ENCODE results near the gene TBC1D5.
A peak's percentile ranks its signal among the peaks of the same experiment; 100 is the strongest.

Gene TBC1D5

DNA sequence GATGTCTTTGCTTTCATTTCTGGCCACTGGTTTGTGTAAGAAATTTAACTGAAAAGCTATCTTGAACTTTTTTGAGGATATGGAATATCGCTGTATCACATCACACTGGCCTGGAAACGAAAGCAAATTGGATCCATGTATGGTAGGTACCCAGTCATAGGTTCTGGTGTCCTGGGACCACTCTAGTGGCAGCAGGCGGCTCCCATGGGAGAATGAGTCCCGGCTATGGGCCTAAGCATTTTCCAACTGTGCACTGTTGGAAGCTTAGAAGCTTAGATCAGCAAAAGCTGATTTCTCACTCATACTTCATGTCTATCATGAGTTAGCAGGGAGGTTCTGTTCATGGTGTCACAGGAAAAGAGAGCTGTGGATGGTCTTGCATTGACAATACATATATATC lies 534.5 kb downstream of the TBC1D5 start:
- no peak for DNase-seq

DNA sequence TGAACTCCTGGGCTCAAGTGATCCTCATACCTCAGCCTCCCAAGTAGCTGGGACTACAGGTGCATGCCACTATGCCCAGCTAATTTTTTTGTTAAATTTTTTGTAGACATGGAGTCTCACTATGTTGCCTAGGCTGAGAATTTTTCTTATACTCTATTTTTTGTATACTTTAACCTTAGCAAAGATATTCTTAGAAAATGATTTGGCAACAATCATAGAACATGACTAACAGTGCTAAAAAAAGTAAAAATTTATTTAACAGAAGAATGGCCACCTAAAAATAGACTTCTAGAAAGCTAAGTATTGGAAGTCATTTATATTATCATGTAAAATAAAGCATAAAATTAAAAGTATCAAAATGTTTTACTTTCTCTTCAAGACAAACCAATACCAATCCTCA lies 535.4 kb downstream of the TBC1D5 start:
- no peak for DNase-seq

DNA sequence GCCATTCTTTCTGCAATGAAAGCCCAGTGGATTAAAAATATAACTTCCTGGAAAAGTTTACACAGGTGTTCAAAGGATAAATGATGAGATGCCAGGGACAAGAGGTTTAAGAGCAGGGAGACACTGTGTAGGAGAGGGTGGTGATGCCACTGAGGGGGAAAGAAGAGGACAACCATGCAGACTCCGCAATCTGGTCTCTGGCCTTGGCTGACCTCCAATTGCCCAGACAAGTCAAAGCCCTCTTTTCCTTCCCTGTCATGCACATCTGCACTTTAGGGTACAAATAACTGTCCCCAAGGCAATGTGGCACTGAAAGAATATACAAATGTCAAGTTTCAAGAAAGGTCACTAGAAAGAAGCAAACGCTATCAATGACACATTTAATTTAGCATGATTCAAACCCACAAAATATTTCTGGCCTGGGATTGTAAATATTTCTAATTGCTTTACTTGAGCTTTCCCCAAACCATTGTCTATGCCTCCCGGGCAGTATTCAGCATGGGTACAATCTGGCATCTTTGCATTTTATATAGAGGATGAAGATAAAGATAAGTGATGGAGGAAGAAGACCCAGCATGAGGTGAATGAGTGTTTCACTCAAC lies 538.3 kb downstream of the TBC1D5 start:
- DNase-seq = no peak

DNA sequence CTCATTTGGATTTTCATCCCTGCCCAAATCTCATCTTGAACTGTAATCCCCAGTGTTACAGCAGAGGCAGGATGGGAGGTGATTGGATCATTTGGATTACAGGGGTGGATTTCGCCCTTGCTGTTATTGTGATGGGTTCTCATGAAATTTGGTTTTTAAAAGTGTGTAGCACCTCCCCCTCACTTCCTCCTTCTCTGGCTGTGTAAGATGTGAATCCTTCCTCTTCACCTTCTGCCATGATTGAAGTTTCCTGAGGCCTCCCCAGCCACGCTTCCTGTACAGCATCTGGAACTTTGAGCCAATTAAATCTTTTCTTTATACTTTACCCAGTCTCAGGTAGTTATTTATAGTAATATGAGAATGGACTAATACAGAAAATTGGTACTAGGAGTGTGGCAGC lies 540.9 kb downstream of the TBC1D5 start:
- DNase-seq = no peak

DNA sequence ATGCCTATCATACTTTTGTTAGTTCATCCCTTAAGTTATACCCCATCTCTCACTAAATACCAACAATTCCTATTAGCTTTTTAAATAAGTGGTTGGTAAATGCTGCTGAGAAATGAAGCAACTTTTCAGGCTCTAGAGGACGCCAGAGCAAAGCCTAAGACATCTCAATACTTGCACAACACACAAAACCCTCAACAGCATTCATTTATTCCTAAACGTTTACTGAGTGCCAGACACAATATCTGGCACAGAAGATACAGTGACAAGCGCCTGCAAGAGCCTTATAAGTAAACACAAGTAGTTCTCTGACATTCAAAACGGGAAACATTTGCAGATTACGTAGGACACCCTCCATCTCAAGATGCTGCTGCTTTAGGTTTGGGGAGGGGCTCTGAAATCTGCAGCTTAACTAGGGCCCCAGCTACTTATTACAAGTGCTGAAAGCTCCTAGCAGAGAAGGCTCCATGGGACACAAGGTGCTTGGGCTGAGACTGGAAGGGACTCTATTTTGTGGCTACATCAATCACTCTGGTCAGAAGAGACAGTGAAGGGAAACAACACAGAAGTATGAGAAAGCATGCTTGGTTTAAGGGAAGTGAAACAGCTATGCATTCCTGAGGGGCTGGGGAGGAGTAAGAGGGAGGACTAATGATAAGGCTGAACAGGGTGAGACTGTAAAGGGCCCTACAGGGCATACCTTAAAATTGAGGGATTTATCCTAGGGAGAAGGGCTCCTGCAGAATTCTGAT lies 546.4 kb downstream of the TBC1D5 start:
- peak; percentile 31 for DNase-seq

DNA sequence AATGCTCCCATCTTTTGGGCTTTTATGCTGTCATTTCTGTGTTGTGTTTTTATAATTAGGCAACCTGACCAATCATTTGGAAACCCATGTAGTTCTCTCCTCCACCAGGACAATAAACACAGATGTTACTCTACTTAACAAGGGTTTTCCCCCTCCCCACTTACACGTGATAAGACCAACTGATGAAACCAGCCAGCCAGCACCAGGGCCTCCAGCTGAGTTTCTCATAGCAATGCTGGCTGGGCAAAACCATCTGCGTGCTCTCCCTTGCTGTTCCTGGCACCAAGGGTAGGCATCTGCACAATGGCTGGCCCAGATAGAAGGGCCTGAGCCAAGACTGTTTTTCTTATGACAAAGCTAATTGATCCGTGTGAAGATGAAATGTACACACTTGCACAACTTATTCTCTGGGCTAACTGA lies 547.2 kb downstream of the TBC1D5 start:
- peak; percentile 54 for DNase-seq

GRCh38 chr3:17194116-17194515 lies 548.3 kb downstream of the TBC1D5 start:
- DNase-seq = no peak

- no peak for DNase-seq
These were observed 549.4 kb downstream of the TBC1D5 start for GRCh38 chr3:17192995-17193394.

GRCh38 chr3:17190353-17191078 lies 551.9 kb downstream of the TBC1D5 start:
- DNase-seq = no peak

DNA sequence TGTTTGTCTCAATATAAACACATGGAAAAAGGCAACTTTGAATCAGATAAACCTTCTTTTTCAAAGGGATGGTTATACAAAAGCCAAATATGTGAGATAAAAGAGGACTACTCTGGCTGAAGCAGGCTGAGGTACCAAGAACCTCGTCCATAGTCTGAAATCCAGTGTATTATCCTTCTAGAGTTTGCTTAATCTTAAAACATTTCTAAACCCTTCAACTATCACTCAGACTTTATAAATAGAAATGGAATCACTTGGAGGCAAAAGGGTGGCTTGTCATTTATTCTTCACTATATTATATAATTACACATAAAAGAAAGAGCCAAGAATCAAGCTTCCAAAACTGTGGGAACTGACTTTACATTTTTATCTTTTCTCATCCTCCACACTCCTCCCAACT lies 554.1 kb downstream of the TBC1D5 start:
- no peak for DNase-seq

DNA sequence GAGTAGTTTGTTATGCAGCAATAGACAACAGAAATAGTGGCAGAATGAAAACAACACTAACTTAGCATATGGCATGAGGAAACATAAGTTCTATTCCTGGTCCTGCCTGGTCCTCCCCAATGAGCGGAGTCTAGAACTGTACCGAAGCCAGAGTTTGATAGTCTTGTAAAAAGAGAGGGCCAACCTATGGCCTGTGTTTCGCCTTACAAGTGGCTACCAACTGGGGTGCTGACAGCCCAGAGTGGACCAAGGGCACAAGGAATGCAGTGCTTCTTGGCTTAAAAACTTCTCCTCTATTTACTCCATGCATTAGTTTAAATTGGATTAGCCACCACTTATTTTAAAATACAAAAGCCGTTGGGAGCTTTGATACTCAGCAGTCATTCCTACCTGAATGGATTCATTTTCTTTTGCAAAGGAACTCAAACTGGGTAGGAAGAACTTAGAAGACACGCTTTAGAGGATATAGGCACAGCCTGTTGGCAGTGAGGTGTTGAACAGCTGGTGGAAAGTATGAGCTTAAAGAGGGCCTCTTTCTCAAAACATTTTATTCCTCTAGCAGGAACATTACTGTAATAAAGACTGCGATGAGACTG lies 554.7 kb downstream of the TBC1D5 start:
- no peak for DNase-seq

GRCh38 chr3:17183951-17184550 lies 558.4 kb downstream of the TBC1D5 start:
- DNase-seq = peak; percentile 43

DNA sequence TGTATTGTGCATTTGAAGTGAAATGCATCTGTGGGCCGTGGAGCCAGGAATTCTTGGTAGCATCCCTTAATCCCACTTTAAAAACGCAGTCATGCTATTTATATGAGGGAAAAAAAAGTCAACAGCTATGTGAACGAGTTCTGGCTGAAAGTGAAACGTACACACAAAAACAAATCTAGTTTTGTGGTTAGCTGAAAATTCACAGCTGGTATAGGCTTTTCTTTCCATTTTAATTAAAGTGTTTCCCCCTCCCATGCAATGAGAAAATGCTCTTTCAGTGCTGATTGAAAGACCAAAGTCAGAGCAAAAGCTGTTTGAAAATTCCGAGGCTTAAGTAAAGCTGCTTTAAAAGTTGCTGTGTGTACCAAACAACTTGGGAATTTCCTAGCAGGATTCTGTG lies 560.3 kb downstream of the TBC1D5 start:
- no peak for DNase-seq

DNA sequence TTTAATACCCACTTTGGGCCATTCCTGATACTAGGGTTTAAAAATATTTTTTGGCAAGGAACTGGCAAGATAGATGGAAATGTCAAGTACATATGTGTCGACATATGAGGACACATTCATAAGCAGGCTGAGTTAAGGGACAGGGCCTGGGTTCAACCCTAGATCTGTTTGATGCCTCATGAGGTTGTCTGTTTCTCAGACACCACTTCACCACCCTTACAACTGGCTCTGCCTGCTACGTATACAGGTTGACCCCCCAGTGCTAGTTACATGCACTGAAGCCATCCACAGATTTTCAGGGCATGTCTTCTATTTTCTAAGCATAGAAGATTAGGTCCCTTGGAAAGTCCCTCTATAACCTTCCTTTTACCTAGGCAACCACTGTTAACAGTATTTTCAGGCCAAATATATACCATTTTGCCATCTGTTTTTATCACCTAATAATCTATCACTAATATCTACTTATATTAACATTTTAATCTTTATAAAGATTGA lies 561.0 kb downstream of the TBC1D5 start:
- DNase-seq = no peak

DNA sequence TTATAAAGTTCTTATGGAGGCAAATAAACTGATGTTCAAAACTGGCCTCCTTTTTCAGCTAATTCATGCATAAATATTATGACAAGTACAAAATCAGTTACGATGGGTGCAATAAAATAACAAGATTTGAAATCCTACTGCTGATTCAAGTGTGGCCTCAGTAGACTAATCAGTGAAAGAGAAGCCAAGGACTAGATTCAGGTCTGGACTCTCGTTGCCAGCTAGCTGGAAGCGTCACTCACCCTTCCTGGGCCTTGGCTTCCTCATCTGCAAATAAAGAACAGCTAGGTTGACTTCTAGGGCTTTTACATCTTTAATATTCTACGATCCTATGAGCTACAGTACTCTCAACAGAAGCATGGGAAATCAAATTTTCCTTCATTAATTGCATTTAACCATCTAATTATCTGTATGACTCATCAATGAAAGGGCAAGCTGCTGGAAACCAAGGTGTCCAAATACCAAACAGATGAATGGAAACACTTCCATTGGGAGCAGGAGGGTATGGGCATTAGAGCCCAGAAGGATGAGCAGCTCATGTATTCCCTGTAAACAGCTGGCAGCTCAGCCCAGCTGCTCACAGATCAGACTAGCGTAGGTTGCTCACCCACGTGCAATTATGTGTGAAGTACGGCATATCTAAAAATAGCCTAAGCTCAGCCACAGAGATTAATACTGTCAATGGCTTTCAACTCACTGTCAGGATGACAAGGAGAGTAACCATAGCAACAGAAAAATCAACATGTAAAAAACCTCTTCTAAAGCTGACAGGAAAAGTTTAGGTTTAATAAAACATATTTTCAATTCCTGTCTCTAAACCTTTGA lies 562.8 kb downstream of the TBC1D5 start:
- DNase-seq = peak; percentile 58

DNA sequence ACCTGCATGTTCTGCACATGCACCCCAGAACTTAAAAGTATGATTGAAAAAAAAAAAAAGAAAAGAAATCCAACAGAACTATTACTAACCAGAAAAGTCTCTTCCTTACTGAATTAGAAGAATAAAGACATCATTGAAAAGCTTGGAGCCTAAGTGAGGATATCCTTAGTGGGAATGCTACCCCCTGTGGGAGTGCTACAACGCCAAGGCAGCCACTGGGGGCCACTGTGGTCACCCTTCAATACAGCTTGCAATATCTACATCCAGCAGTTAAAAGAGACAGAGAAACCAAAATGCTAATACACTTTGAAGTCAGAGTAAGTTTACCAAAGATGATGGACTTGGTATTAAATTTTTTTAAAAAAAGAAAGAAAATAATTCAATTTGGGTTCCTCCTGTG lies 565.7 kb downstream of the TBC1D5 start:
- DNase-seq = peak; percentile 48

GRCh38 chr3:17175187-17175807 lies 567.1 kb downstream of the TBC1D5 start:
- peak; percentile 96 for DNase-seq

DNA sequence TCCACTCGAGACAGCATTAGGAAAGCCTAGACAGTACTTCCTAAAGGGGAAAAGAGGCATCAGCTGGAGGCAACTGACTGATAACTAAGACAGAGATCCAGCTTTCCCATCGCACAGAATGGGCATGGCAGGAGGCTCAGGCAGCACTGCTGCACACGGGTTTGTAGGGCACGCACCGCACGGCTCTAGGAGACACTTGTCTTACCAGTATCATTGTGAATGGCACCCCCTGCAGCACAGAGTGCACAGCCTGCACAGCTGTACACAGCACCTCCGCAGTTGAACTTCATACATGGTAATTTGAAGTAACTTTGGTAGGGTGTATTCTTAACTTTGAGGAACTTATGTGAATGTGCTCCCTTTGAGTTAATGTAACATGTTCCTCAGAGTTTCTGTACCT lies 576.1 kb downstream of the TBC1D5 start:
- DNase-seq = no peak

DNA sequence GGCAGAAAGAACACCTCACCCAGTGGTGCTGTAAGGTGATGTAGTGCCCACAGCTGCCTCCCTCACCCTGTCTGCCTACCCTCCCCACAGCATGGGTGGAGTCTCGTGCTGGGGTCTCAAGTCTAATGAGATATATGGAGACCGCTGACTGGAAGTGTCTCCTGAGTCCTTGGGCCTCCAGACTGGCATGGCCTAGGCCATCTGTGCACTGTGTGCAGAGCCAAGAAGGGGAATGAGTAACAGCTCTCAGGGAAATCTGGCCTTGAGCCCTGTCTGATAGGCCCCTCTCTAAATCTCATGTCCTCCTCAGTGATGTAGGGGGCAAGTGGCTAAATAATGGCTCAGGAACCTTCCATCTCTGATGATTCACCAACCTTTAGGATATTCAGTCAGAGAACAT lies 580.3 kb downstream of the TBC1D5 start:
- DNase-seq = no peak

GRCh38 chr3:17160597-17160996 lies 581.8 kb downstream of the TBC1D5 start:
- no peak for DNase-seq

DNA sequence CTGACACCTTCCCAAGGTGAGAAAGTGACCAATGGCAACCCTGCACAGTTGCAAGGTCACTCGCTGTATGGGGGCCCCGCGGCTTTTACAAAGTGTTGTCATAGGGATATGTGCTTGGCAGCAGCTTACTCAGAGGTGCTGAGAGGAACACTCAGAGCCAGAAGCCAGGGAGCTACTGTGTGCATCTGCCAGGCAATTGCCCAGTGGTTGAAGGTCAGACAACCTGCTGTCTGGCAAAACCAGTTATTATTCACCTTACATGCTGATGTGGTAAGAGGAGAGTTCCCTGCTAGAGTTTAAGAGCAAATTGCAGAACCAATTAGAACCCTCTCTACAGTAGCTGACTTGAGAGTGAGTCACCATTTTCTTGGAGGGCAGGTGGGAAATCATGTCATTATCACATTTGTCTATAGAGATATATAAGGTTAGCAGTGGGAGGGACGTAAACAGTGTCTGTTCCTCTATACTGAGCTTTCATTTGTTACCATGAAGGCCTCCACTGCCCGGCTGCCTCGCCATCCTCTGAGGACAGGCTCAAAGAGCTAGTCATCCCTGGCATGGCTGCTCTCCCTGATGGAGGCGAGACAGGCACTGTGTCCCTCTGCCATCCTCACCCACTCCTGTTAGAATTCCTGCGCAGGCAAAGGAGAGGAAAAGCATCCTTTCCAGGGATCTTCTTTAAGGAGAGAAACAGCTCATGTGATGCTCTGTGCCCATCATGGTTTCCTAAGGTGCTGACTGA lies 583.3 kb downstream of the TBC1D5 start:
- DNase-seq = no peak
